Endothelial cell of umbilical vein (primary cell): ENCODE data around the gene DNAH1. TPM values are rescaled to one million over a fixed set of nuclear protein-coding genes. Genes with fewer than 3 reads are reported as not detected.

Experiments
- BruUV-seq: library from RNA; stranded (reverse); fragments of 400-500 nt; replicated peaks from 2 replicates; lab custom pipeline; 2021; lab: Mats Ljungman, UMichigan
- CTCF ChIA-PET: fragments of 300-600, 350-600 bp; sonication (Branson Sonifier 250); formaldehyde crosslinking; loops from one replicate; lab custom pipeline; 2021; ENCODE audit warnings: antibody characterized with exemption, inconsistent platforms; lab: Charles Lee
- POLR2A ChIA-PET: fragments of 300-600, 350-600 bp; sonication (Branson Sonifier 250); formaldehyde crosslinking; loops from one replicate; lab custom pipeline; 2021; ENCODE audit warnings: antibody characterized with exemption, inconsistent platforms; lab: Charles Lee
- DNase-seq: peaks from one replicate; pipeline ENCODE4 v3.0.0-alpha.2; 2011; ENCODE audit warnings: low read depth, low spot score
- FAIRE-seq: peaks from 2 replicates; lab custom pipeline; 2011; peaks lifted over from hg19 to GRCh38; lab: Jason Lieb, UNC
- H2AFZ ChIP-seq: 2 replicates; pipeline ENCODE4 v1.6.0; 2012; ENCODE audit warnings: low read depth, low read length, control low read depth, inconsistent platforms
- H3K27ac ChIP-seq: 2 replicates; pipeline ENCODE4 v1.5.1; 2011; ENCODE audit warnings: low read depth, mild to moderate bottlenecking, control low read depth, low read length, moderate library complexity; ENCODE audit not compliant: insufficient read depth
- H3K27me3 ChIP-seq, 2 experiments: 2 replicates each; pipeline versions ENCODE4 v1.6.0 to v1.6.1; 2011; ENCODE audit warnings: low read length in 2 of 2, mixed read lengths in 1 of 2; ENCODE audit not compliant: control insufficient read depth in 2 of 2, insufficient read depth in 2 of 2
- H3K36me3 ChIP-seq, 2 experiments: 2 replicates in 1 of 2; 3 replicates in 1 of 2; pipeline ENCODE4 v1.5.1; 2011; ENCODE audit warnings: low read length in 2 of 2, mild to moderate bottlenecking in 1 of 2, moderate library complexity in 1 of 2; ENCODE audit not compliant: control insufficient read depth in 2 of 2, insufficient read depth in 2 of 2; ENCODE audit errors: extremely low read depth in 1 of 2
- H3K4me1 ChIP-seq: 3 replicates; pipeline ENCODE4 v1.5.1; 2011; ENCODE audit warnings: mild to moderate bottlenecking, low read length; ENCODE audit not compliant: control insufficient read depth, insufficient read depth; ENCODE audit errors: extremely low read depth
- H3K4me2 ChIP-seq: 2 replicates; pipeline ENCODE4 v1.6.1; 2011; ENCODE audit warnings: low read length, control low read depth, mixed read lengths; ENCODE audit not compliant: insufficient read depth
- H3K4me3 ChIP-seq, 3 experiments: fragments of 200-600 bp in 1 of 3; sonication (generic), shearing (Covaris generic) in 1 of 3; replicated peaks in 1 of 3; 2 replicates each; pipeline ENCODE4 v1.5.1; 2011 to 2016; ENCODE audit warnings: control low read depth in 3 of 3, low read length in 3 of 3, mild to moderate bottlenecking in 2 of 3, inconsistent platforms in 1 of 3, low read depth in 1 of 3, moderate library complexity in 1 of 3; ENCODE audit not compliant: insufficient read depth in 1 of 3
- H3K79me2 ChIP-seq: 2 replicates; pipeline ENCODE4 v1.6.0; 2012; ENCODE audit warnings: low read length, inconsistent platforms; ENCODE audit not compliant: control insufficient read depth, insufficient read depth
- H3K9ac ChIP-seq: replicated peaks from 2 replicates; pipeline ENCODE3; 2011; ENCODE audit warnings: low read length, control low read depth; ENCODE audit not compliant: insufficient read depth; ENCODE audit errors: extremely low read depth
- H3K9me1 ChIP-seq: replicated peaks from 3 replicates; pipeline ENCODE4 v1.6.0; 2011; ENCODE audit warnings: mild to moderate bottlenecking, low read length; ENCODE audit not compliant: control insufficient read depth, insufficient read depth; ENCODE audit errors: extremely low read depth
- H3K9me3 ChIP-seq: replicated peaks from 2 replicates; pipeline ENCODE4 v1.5.1; 2012; ENCODE audit warnings: low read length, inconsistent platforms; ENCODE audit not compliant: control insufficient read depth, insufficient read depth
- H4K20me1 ChIP-seq: replicated peaks from 2 replicates; pipeline ENCODE3; 2011; ENCODE audit warnings: mild to moderate bottlenecking, low read length; ENCODE audit not compliant: control insufficient read depth, insufficient read depth; ENCODE audit errors: extremely low read depth
- GATA2 ChIP-seq: IDR thresholded peaks from 2 replicates; pipeline ENCODE4 v1.7.0; 2011; ENCODE audit warnings: low read depth, mild to moderate bottlenecking, moderate library complexity, mixed read lengths, low read length; ENCODE audit not compliant: insufficient read length, insufficient read depth
- JUN ChIP-seq: IDR thresholded peaks from 2 replicates; pipeline ENCODE4 v1.6.1; 2011; ENCODE audit warnings: borderline replicate concordance, low read depth; ENCODE audit not compliant: insufficient read length, insufficient read depth
- POLR2AphosphoS5 ChIP-seq: IDR thresholded peaks from 2 replicates; pipeline ENCODE4 v1.6.1; 2012; ENCODE audit warnings: low read depth, mild to moderate bottlenecking, control low read depth, low read length, moderate library complexity; ENCODE audit not compliant: insufficient read depth
- dilution Hi-C: fragments of 300-500 bp; cut with MboI; formaldehyde crosslinking; loops from one replicate; pipeline ENCODE4 v1.15.0; 2019; ENCODE audit warnings: low sequenced_read_pairs; ENCODE audit not compliant: extremely low pct_ligation_motif_present
- intact Hi-C: fragments of 100-400 bp; cut with micrococcal nuclease; formaldehyde crosslinking; loops from one replicate; pipeline ENCODE4 v1.10.0; 2022
- polyA plus RNA-seq, 4 experiments: library from polyadenylated mRNA; depleted of rRNA in 3 of 4; stranded (reverse) in 3 of 4; unstranded in 1 of 4; fragments of >200 nt; gene quantifications; 2 replicates each; pipeline versions ENCODE4 v1.2.1 to v1.2.3, GENCODE V29; 2011 to 2012; ENCODE audit warnings: missing spikeins in 1 of 4
- total RNA-seq: library from RNA; stranded (reverse); gene quantifications from 2 replicates; pipeline ENCODE4 v1.2.3, GENCODE V29; 2021

The DNAH1 gene
- total and polyA plus RNA-seq, 2 donors (not counting 3 experiments of a cell fraction or from before 2014, with no cell fraction given) = 5.8 to 6.0 TPM

GRCh38 chr3:52443268-52443610, 127.1 kb downstream of the DNAH1 start:
- H3K9ac ChIP-seq = no peak overlapping the region
- FAIRE-seq (no peak), DNase-seq (no peak)
- dilution Hi-C loops = no loop called here
- H3K4me1 ChIP-seq = peaks cover 5% of the 10 kb centered on the region
- no peaks in the 10 kb centered on the region for H3K9me1 ChIP-seq
- no TSS peak for BruUV-seq
- no peaks in the 10 kb centered on the region for H3K79me2 ChIP-seq
- peaks cover 0 to 13% of the 10 kb centered on the region in 2 experiments for H3K36me3 ChIP-seq
- no peak overlapping the region for H2AFZ ChIP-seq
- ChIA-PET POLR2A (no interaction called here), CTCF (interaction anchor here (1.0 to 1.7 kb wide), 3 partner anchors 15 to 31 kb away, joined by 3 to 12 read pairs (median 4); no protein-coding TSS in a partner anchor)
- H3K4me3 ChIP-seq = no peak overlapping the region
- no peak for TF ChIP-seq GATA2
- no peak for TF ChIP-seq POLR2AphosphoS5
- intact Hi-C loops = no loop called here
- H3K9me3 ChIP-seq = no peaks in the 10 kb centered on the region
- no peak overlapping the region for H3K27ac ChIP-seq
- no peaks in the 10 kb centered on the region for H3K27me3 ChIP-seq
- H4K20me1 ChIP-seq = no peaks in the 10 kb centered on the region
- no peak overlapping the region for H3K4me2 ChIP-seq

- TF ChIP-seq JUN = no peak
- Histone ChIP-seq H4K20me1 (no peaks in the 10 kb centered on the region), H3K4me1 (peaks cover 5% of the 10 kb centered on the region), H3K9me3 (no peaks in the 10 kb centered on the region), H2AFZ (no peak overlapping the region), H3K27ac (no peak overlapping the region), H3K9me1 (no peaks in the 10 kb centered on the region), H3K9ac (no peak overlapping the region), H3K79me2 (no peaks in the 10 kb centered on the region), H3K4me2 (no peak overlapping the region), H3K36me3 (peaks cover 0 to 12% of the 10 kb centered on the region in 2 experiments), H3K4me3 (peak overlapping the region in 1 of 3 experiments; percentile 31), H3K27me3 (no peaks in the 10 kb centered on the region)
- no TSS peak for BruUV-seq
- ChIA-PET POLR2A (interaction anchor here (0.9 kb wide), 1 partner anchor 48 kb away, joined by 9 read pairs; no protein-coding TSS in a partner anchor), CTCF (interaction anchor here (1.4 to 6.3 kb wide), 3 partner anchors 16 to 32 kb away, joined by 4 to 145 read pairs (median 12); no protein-coding TSS in a partner anchor)
- no peak for FAIRE-seq
- dilution Hi-C loops (no loop called here), intact Hi-C loops (no loop called here)
- no peak for DNase-seq
Measured at GRCh38 chr3:52443791-52444687, 127.9 kb downstream of the DNAH1 start.
